Measurements from ENCODE around the gene HOMER2. TPM values are rescaled to one million over a fixed set of nuclear protein-coding genes. Genes with fewer than 3 reads are reported as not detected.
"Not testable (repeated sequence)": the region's sequence is repeated elsewhere in the genome, so short reads cannot be mapped to it uniquely, and the experiment has no call there.

Gene HOMER2
- total and polyA plus RNA-seq, 2 donors: 1.2 to 8.9 TPM

- WGBS: 76% methylated on average over 13 of the region's 13 CpGs
- Histone ChIP-seq H3K4me3 (ENCODE audit: low read depth, low read length) (no peak overlapping the region), H3K36me3 (ENCODE audit: insufficient read depth) (peaks cover 14% of the 10 kb centered on the region), H3K27ac (ENCODE audit: low read depth) (no peak overlapping the region), H3K4me1 (ENCODE audit: insufficient read depth) (no peaks in the 10 kb centered on the region)
- no peak for DNase-seq (ENCODE audit: extremely low spot score)
Measured at GRCh38 chr15:82832601-82833361, 119.7 kb downstream of the HOMER2 start.

DNA sequence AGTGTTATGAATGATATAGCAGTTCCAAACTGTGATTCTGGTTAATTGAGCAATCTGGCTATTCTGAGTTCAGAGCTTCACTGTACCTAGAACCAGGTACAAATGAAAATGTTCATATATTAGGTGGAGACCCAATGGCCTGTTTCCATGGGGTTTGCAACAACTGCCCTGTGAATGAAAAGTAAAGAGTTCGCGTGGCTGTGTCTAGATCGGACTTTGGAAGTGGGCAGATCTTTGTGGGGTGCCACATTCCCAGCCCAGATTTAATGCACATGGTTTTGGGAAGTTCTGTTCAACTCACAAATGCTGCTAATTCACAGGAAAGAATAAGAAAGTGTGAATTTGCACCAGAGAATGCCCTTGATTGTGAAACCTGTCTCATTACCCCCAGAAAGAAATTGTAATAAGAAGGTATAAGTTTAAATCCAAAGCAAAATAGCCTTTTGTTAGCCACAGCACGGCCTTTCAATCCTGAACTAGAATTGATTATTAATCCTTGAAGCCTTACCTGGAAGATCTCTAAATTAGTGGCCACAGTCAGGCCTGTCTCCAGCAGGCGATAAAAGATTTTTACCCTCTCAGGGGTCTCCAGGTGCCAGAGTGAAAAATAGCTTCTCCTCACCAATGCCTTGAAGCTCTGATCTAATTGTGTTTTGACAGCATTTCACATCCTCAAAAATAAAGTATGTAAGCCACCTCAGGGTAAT is 120.5 kb downstream of the HOMER2 start:
- H3K4me1 ChIP-seq (ENCODE audit: insufficient read depth): no peaks in the 10 kb centered on the region
- no peak overlapping the region for H3K27ac ChIP-seq (ENCODE audit: low read depth)
- 95% methylated on average over 5 of the region's 5 CpGs for WGBS
- peaks cover 14% of the 10 kb centered on the region for H3K36me3 ChIP-seq (ENCODE audit: insufficient read depth)
- H3K4me3 ChIP-seq (ENCODE audit: low read depth, low read length): no peak overlapping the region
- DNase-seq (ENCODE audit: extremely low spot score): no peak

DNA sequence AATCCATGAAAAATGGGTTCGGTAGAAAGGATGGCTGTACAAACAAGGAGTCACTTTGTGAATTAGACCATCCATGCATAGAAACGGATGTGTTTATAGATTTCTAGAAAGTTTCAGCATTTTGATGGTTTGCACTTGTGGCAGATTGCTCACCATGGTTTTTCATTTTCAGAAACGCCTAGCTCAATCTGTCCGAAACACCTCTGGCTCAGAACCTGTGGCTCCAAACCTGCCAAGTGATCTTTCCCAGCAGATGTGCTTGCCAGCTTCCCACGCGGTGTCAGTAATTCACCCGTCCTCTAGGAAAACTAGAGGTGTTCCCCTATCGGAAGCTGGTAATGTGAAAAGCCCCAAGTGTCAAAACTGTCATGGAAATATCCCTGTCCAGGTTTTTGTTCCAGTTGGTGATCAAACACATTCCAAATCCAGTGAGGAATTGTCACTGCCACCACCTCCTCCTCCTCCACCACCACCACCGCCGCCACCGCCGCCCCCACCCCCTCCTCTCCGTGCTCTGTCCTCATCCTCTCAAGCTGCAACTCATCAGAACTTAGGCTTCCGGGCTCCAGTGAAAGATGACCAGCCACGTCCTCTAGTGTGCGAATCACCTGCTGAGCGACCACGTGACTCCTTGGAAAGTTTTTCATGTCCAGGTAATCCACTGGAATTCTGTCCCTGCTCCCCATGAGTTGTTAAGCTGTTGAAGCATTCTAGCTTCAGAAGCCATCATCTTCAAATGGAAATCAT is 121.9 kb downstream of the HOMER2 start:
- no peak for DNase-seq (ENCODE audit: extremely low spot score)
- H3K4me3 ChIP-seq (ENCODE audit: low read depth, low read length): no peak overlapping the region
- no peak overlapping the region for H3K27ac ChIP-seq (ENCODE audit: low read depth)
- peaks cover 14% of the 10 kb centered on the region for H3K36me3 ChIP-seq (ENCODE audit: insufficient read depth)
- no peaks in the 10 kb centered on the region for H3K4me1 ChIP-seq (ENCODE audit: insufficient read depth)
- WGBS: 91% methylated on average over 18 of the region's 18 CpGs

GRCh38 chr15:82829234-82829633 is 123.3 kb downstream of the HOMER2 start:
- H3K27ac ChIP-seq (ENCODE audit: low read depth): no peak overlapping the region
- 92% methylated on average over 4 of the region's 4 CpGs for WGBS
- no peak for DNase-seq (ENCODE audit: extremely low spot score)
- H3K4me3 ChIP-seq (ENCODE audit: low read depth, low read length): no peak overlapping the region
- peaks cover 13% of the 10 kb centered on the region for H3K36me3 ChIP-seq (ENCODE audit: insufficient read depth)
- H3K4me1 ChIP-seq (ENCODE audit: insufficient read depth): no peaks in the 10 kb centered on the region

DNA sequence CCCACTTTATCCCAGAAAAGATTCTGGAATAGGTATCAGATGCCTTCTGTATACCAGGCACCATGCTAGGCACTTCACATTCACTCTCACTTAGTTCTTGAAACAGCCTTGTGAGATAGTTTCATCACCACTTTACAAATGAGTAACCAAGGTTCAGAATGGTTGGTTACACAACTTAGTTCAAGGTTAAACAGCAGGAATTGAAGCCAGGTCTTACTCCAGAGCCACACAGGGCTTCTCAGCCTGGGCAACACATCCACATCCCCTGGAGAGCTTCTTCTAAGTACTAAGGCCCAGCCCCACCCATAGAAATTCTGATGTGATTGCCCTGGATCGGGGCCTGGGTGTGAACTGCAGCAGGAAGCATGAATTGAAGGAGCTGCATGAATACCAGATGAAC is 124.4 kb downstream of the HOMER2 start:
- 67% methylated on average over 1 of the region's 1 CpG for WGBS
- H3K4me1 ChIP-seq (ENCODE audit: insufficient read depth): no peaks in the 10 kb centered on the region
- no peak for DNase-seq (ENCODE audit: extremely low spot score)
- no peak overlapping the region for H3K4me3 ChIP-seq (ENCODE audit: low read depth, low read length)
- H3K27ac ChIP-seq (ENCODE audit: low read depth): no peak overlapping the region
- H3K36me3 ChIP-seq (ENCODE audit: insufficient read depth): peaks cover 7% of the 10 kb centered on the region

DNA sequence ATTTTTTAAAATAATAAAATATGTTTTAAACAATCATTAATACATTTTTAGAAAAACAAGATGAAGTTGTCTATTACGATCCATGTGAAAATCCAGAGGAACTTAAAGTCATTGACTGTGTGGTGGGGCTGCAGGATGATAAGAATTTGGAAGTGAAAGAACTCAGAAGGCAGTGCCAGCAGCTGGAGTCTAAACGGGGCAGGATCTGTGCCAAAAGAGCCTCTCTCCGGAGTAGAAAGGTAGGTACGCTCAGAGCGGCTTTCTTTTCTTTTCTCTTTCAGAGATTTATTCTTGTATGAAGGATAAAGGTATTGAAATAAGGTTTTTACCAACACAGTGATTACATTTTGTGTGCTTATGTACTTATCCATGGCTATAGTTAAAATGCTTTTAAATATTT is 129.5 kb downstream of the HOMER2 start:
- H3K4me3 ChIP-seq (ENCODE audit: low read depth, low read length): no peak overlapping the region
- H3K27ac ChIP-seq (ENCODE audit: low read depth): no peak overlapping the region
- no peaks in the 10 kb centered on the region for H3K4me1 ChIP-seq (ENCODE audit: insufficient read depth)
- H3K36me3 ChIP-seq (ENCODE audit: insufficient read depth): peaks cover 2% of the 10 kb centered on the region
- DNase-seq (ENCODE audit: extremely low spot score): no peak
- WGBS: 86% methylated on average over 5 of the region's 5 CpGs

GRCh38 chr15:82821851-82822250 is 130.7 kb downstream of the HOMER2 start:
- H3K4me3 ChIP-seq (ENCODE audit: low read depth, low read length); H3K36me3 ChIP-seq (ENCODE audit: insufficient read depth); H3K4me1 ChIP-seq (ENCODE audit: insufficient read depth); DNase-seq (ENCODE audit: extremely low spot score); H3K27ac ChIP-seq (ENCODE audit: low read depth): not testable (repeated sequence)

DNA sequence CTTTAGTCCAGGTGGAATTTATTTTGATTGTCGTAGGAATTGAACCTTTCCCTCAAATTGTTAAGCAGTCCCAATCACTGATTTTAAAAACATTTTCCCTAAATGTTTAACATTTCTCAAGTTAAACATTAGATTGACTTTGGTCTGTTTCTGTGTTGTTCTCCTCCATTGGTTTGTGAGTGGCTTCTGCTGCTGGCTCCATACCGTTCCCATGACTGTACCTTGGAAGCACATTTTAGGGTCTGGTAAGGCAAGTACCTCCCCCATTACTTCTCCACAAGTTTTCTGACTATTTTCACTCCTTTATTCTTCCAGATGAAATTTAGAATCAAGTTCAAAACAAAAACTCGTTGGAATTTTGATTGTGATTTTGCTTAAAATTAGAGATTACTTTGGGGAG is 131.1 kb downstream of the HOMER2 start:
- H3K4me1 ChIP-seq (ENCODE audit: insufficient read depth); H3K36me3 ChIP-seq (ENCODE audit: insufficient read depth); H3K27ac ChIP-seq (ENCODE audit: low read depth); H3K4me3 ChIP-seq (ENCODE audit: low read depth, low read length); DNase-seq (ENCODE audit: extremely low spot score): not testable (repeated sequence)
- 89% methylated on average over 3 of the region's 3 CpGs for WGBS

DNA sequence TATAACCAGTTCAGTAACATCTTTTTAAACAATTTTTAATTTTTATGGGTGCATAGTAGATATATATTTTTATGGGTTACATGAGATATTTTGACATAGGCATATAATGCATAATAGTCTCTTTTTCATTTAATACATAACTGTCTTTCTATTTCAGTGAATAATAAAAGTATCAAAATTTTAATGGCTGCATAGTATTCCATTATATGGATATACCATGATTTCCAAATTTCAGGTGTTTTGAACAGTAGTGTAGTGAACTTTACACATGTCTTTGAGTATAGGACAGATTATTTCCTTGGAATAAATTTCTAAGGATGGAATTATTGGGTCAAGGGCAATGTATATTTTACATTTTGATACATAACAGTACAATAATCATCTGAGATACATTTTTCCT is 132.4 kb downstream of the HOMER2 start:
- H3K4me1 ChIP-seq (ENCODE audit: insufficient read depth): no peaks in the 10 kb centered on the region
- peaks cover 2% of the 10 kb centered on the region for H3K36me3 ChIP-seq (ENCODE audit: insufficient read depth)
- H3K4me3 ChIP-seq (ENCODE audit: low read depth, low read length): no peak overlapping the region
- DNase-seq (ENCODE audit: extremely low spot score): no peak
- no peak overlapping the region for H3K27ac ChIP-seq (ENCODE audit: low read depth)

DNA sequence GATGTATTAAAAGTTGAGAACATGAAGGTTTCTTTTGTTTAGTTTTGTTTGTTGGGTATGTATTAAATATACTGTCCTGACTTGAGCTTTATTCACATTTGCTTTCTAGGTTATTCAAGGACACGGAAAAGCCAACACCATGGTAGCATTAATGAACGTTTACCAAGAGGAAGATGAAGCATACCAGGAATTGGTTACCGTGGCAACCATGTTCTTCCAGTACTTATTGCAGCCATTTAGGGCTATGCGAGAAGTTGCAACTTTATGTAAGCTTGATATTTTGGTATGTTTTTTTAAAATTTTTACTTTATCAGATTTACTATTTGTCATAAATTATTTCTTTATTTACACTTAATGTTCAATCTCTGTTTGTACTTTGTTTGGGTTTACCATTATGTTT is 139.5 kb downstream of the HOMER2 start:
- no peaks in the 10 kb centered on the region for H3K4me1 ChIP-seq (ENCODE audit: insufficient read depth)
- DNase-seq (ENCODE audit: extremely low spot score): no peak
- WGBS: 87% methylated on average over 4 of the region's 4 CpGs
- peaks cover 2% of the 10 kb centered on the region for H3K36me3 ChIP-seq (ENCODE audit: insufficient read depth)
- H3K4me3 ChIP-seq (ENCODE audit: low read depth, low read length): no peak overlapping the region
- H3K27ac ChIP-seq (ENCODE audit: low read depth): no peak overlapping the region

DNA sequence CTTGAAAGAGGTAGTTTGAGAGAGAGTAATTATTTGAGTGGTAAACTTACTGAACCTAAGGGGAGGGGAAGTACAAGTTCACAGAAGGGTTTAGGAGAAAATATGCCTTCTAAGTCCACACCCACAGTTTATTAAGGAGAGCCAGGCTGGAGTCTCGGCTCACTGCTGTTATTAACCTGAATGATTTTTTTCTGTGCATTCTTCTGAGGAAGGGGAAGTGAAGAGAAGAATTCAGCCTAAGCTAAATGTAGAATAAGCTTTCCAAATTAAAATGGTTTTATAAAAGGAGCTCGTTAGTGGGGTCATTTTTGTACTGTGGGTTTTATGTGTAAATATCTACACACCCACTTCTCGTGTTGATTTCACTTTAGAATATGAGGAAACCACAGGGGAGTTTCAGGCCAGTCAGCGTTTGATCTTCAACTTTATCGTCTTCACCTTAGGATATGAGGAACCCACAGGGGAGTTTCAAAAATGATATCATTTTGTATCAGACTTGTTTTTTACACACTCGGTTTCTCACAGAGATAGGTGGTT is 141.6 kb downstream of the HOMER2 start:
- peaks cover 2% of the 10 kb centered on the region for H3K36me3 ChIP-seq (ENCODE audit: insufficient read depth)
- WGBS: 5% methylated on average over 6 of the region's 6 CpGs

DNA sequence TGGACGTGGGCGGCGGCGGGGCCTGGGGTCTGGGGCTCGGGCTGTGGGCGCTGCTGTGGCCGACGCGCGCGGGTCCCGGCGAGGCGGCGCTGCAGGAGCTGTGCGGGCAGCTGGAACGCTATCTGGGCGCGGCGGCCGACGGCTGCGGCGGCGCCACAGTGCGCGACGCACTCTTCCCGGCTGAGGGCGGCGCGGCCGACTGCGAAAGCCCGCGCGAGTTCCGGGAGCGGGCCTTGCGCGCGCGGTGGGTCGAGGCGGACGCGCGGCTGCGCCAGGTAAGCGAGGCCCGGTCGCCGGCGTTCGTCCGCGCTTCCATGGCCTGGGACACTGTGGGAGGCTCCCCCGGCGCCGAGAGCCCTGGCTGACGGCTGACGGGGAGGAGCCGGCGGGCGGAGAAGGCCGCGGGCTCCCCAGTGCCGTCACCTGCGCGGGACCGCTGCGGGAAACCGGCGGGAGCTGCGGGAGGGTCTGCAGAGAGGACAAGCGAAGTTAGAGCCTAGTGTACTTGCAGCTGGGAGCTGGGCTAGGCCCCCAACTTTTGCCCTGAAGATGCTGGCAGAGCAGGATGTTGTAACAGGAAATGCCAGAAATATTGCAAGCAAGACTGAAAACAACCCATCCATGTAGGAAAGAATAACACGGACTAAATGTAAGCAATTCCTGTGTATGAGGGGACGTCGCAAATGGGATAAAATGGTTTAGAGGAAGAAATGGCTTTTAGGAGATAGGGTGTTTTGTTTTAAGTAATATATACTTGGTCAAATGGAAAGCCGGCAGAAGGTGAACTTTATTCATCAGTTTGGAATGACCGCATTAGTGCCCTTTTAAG is 142.2 kb downstream of the HOMER2 start:
- Histone ChIP-seq H3K4me1 (ENCODE audit: insufficient read depth) (no peaks in the 10 kb centered on the region), H3K4me3 (ENCODE audit: low read depth, low read length) (peak overlapping the region; percentile 88), H3K36me3 (ENCODE audit: insufficient read depth) (peaks cover 2% of the 10 kb centered on the region), H3K27ac (ENCODE audit: low read depth) (peak overlapping the region; percentile 99)
- DNase-seq (ENCODE audit: extremely low spot score): no peak
- WGBS: under 1% methylated on average over 81 of the region's 81 CpGs

More for the DNA sequence above, 141.6 kb downstream of the HOMER2 start:
- peak overlapping the region; percentile 99 for H3K27ac ChIP-seq (ENCODE audit: low read depth)
- DNase-seq (ENCODE audit: extremely low spot score): no peak
- no peaks in the 10 kb centered on the region for H3K4me1 ChIP-seq (ENCODE audit: insufficient read depth)
- H3K4me3 ChIP-seq (ENCODE audit: low read depth, low read length): peak overlapping the region; percentile 88
